GM12874 (cell line): ENCODE measurements around the gene KRTAP10-7.
"Not testable (repeated sequence)": the region's sequence is repeated elsewhere in the genome, so short reads cannot be mapped to it uniquely, and the experiment has no call there.

Experiments
- TF ChIP-seq, protein P1 (sequence below): IDR thresholded peaks from 2 replicates; pipeline ENCODE4 v1.5.1; 2011; ENCODE audit warnings: low read depth, mild to moderate bottlenecking, control low read depth, low read length, moderate library complexity; ENCODE audit not compliant: insufficient read depth

KRTAP10-7 gene

DNA sequence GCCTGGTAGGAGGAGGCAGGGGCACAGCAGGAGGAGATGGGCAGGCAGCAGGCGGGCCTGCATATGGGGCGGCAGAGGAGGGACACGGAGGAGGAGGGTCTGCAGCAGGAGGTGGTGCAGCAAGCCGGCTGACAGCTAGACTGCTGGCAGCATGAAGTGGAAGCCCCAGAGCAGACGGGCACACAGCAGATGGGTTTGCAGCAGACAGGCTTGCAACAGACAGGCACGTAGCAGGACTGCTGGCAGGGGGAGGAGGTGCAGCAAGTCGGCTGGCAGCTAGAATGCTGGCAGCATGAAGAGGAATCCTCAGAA is 20.6 kb upstream of the KRTAP10-7 start:
- TF ChIP-seq, protein P1, sequence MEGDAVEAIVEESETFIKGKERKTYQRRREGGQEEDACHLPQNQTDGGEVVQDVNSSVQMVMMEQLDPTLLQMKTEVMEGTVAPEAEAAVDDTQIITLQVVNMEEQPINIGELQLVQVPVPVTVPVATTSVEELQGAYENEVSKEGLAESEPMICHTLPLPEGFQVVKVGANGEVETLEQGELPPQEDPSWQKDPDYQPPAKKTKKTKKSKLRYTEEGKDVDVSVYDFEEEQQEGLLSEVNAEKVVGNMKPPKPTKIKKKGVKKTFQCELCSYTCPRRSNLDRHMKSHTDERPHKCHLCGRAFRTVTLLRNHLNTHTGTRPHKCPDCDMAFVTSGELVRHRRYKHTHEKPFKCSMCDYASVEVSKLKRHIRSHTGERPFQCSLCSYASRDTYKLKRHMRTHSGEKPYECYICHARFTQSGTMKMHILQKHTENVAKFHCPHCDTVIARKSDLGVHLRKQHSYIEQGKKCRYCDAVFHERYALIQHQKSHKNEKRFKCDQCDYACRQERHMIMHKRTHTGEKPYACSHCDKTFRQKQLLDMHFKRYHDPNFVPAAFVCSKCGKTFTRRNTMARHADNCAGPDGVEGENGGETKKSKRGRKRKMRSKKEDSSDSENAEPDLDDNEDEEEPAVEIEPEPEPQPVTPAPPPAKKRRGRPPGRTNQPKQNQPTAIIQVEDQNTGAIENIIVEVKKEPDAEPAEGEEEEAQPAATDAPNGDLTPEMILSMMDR = no peak

DNA sequence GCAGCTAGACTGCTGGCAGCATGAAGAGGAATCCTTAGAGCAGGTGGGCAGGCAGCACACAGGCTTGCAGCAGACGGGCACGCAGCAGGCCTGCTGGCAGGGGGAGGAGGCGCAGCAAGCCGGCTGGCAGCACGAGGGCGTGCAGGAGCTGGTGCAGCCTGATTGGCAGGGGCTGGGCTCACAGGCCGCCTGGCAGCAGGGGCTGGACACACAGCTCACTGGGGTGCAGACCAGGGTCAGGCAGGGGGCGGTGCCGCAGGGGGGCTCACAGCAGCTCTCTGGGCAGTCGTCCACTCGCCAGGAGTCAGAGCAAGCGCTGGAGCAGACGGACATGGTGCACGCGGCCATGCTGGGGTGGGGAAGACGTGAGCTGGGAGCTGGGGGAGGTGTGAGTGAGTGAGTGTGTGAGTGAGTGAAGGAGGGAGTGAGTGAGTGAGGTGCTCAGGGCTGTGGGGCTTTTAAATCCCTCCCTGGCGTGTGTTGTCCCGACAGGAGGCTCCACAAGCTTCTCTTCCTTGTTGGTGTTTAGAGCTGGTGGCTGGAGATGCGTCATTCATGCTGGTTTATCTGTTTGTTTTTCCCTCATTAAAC is 20.1 kb upstream of the KRTAP10-7 start, which contains the start of gene KRTAP10-5:
Gene KRTAP10-5, minus strand, starts transcription at position 374 of the 591 bp plus-strand sequence. Its CDS starts 26 bp downstream, at position 348.
- TF ChIP-seq, protein P1 = not testable (repeated sequence)

- TF ChIP-seq, protein P1 = no peak
Observed at GRCh38 chr21:44581158-44581557, 19.2 kb upstream of the KRTAP10-7 start.

- TF ChIP-seq, protein P1 = no peak
Observed at GRCh38 chr21:44582055-44582454, 18.3 kb upstream of the KRTAP10-7 start.

DNA sequence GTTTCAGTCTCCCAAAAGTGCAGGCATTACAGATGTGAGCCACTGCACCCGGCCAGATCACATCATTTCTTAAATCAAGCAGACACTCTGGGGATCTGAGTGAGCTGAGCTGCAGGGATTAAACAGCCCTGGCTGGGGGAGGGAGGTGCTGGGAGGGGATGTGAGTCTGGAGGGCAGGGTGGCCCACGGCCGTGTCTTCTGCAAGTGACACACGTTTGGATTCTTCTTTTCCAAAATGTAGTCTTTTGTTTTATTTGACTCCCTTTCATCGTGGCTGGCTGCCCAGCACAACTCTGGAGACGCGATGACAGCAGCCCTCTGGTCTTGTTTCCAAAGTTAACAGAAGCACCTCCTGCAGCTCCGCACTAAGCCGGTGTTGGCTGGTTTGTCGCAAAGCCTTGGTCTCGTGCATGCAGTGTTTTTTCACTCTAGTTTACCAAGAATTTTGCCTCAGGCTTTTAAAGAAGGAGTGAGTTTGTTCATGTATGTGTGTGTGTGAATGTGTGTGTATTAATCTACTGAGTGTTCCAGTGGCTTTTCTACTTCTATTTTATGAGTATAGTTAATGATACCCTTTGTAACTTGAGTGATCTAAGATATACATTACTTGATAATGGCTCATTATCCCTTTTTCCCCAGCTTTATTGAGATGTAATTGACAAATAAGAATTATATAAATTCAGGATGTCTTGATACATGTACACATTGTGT is 17.2 kb upstream of the KRTAP10-7 start:
- TF ChIP-seq, protein P1 = no peak

GRCh38 chr21:44583800-44584147 is 16.6 kb upstream of the KRTAP10-7 start:
- TF ChIP-seq, protein P1 = no peak

DNA sequence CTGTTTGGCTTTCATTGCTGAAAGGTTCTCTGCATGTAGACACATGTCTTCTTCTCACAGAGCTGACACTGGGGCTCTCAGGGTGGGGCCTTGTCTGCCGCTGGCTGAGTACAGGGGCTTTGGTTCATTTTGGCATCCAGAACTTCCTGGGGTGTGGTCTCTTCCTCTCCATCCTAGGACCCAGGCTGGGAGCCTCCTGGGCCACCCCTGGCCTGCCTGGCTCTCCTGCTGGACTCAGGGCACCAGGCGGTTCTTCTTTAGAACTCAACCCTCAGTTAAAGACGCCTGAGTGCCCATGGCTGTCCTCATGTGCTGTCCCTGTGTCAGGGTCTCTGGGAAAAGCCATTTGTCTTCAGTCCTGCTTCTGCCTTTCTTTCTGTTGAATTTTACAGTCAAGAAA is 14.5 kb upstream of the KRTAP10-7 start:
- TF ChIP-seq, protein P1 = no peak
